T-helper 1 cell treated with Interleukin-12 subunit alpha and Interleukin-12 subunit beta and Interleukin-4 antibody, amounts not matched to agents 30 ng/mL and 1 ng/mL, for 36 hours (primary cell): ENCODE data around the gene CDX1. TPM values are rescaled to one million over a fixed set of nuclear protein-coding genes. Genes with fewer than 3 reads are reported as not detected.
"Not testable (repeated sequence)": the region's sequence is repeated elsewhere in the genome, so short reads cannot be mapped to it uniquely, and the experiment has no call there.

Experiments
- intact Hi-C: fragments of 100-400 bp; cut with micrococcal nuclease; formaldehyde crosslinking; loops from one replicate; pipeline ENCODE4 v1.15.1; 2024
- total RNA-seq: library from RNA; stranded (reverse); gene quantifications from 2 replicates; pipeline ENCODE4 v1.2.3, GENCODE V29; 2022

Gene CDX1
- total RNA-seq, 1 donor from 2014 or later = not detected

- intact Hi-C loops = no loop called here
Measured at GRCh38 chr5:150224483-150225027, 58.0 kb downstream of the CDX1 start.

- intact Hi-C loops = no loop called here
Measured at GRCh38 chr5:150227036-150227435, 60.5 kb downstream of the CDX1 start.

GRCh38 chr5:150227606-150228273 is 61.2 kb downstream of the CDX1 start:
- intact Hi-C loops = no loop called here

- intact Hi-C loops = no loop called here
Measured at GRCh38 chr5:150229571-150229970, 63.0 kb downstream of the CDX1 start.

GRCh38 chr5:150230842-150231241 is 64.3 kb downstream of the CDX1 start:
- intact Hi-C loops = no loop called here

GRCh38 chr5:150233706-150234105 is 67.1 kb downstream of the CDX1 start:
- intact Hi-C loops = not testable (repeated sequence)

Other genes with a start within 250 kb of the CDX1 start
- gene PDE6A, start 222.0 kb upstream of the CDX1 start, total RNA-seq = not detected in 2 replicates
- 11.1 and 12.0 TPM in 2 replicates for gene SLC26A2, start 206.0 kb upstream of the CDX1 start, total RNA-seq
- 2.2 and 2.5 TPM in 2 replicates for gene TIGD6, start 166.1 kb upstream of the CDX1 start, total RNA-seq
- gene HMGXB3, start 166.0 kb upstream of the CDX1 start, total RNA-seq = 40.6 and 43.3 TPM in 2 replicates
- 0.15 and 0.59 TPM in 2 replicates for gene CSF1R, start 80.2 kb upstream of the CDX1 start, total RNA-seq
- 11.4 and 12.3 TPM in 2 replicates for gene PDGFRB, start 10.9 kb upstream of the CDX1 start, total RNA-seq
- gene SLC6A7, start 23.3 kb downstream of the CDX1 start, total RNA-seq = not detected in 2 replicates
- not detected in 2 replicates for gene CAMK2A, start 123.0 kb downstream of the CDX1 start, total RNA-seq
- gene ARSI, start 136.1 kb downstream of the CDX1 start, total RNA-seq = not detected in 2 replicates
- 63.2 and 64.0 TPM in 2 replicates for gene TCOF1, start 190.9 kb downstream of the CDX1 start, total RNA-seq
- 1,446 and 1,476 TPM in 2 replicates for gene CD74, start 246.1 kb downstream of the CDX1 start, total RNA-seq